Suppressor macrophage treated with lipopolysaccharide for 4 hours (primary cell): ENCODE measurements around the gene CPA4.

Experiments
- DNase-seq: peaks from one replicate; pipeline ENCODE4 v3.0.0-alpha.2; 2020

CPA4 gene

GRCh38 chr7:130367836-130368746 is 75.1 kb downstream of the CPA4 start:
- DNase-seq, result no peak

- DNase-seq, result peak; percentile 36
These were observed 76.2 kb downstream of the CPA4 start for GRCh38 chr7:130369110-130369711.

DNA sequence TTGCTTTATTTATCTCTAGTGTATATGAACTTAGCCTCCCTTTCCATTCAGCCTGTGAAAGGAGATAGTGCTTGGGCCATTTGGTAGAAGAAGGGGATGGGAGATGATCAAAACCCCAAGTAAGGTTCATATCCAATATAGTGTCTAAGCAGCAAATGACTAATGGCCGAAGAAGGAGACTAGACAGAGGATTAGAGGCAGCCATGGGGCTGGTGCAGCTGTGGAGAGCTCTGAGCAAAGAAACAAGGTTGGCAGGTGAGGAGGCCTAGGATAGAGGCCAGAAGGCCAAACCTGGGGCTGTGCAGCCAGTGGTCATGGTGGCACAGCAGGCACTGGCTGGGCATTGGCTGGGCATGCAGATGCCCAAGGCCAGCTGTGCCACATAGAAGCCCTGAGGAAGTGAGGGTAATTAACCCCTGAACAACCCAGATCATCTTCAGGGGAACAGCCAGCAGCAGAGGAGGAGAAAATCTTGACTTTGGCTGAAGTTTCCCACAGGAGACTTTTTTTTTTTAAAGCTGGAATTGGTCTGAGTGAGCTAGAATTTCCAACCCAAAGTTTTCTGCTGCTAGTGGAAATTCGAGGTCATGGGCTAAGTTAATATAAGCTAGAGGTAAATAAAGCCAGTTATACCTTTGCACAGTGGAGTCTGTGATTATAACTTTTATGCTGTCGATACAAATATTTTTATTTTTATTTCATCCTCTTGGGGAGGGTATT is 77.0 kb downstream of the CPA4 start:
- DNase-seq, result no peak

DNA sequence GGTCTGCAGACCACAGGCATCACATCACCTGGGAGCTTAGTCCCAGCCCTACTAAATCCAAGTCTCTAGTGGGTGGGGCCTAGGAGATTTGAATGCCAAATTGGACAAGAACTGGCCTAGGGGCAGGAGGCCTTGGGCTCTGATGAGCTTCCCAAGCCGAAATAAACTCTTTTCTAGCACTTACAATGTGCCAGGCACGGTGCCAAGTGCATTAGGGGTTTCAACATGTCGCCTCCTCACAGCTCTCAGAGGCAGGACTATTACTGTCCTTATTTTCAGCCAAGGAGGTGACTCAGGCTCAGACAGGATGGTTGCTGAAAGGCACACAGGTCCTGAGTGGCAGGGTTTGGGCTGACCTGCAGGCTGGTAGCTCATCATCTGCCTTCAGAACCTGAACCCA is 78.1 kb downstream of the CPA4 start:
- no peak for DNase-seq

GRCh38 chr7:130372402-130373165 is 79.6 kb downstream of the CPA4 start:
- no peak for DNase-seq
